Ramos (cell line): ENCODE results near the gene NCKAP5.

Experiments used
- in situ Hi-C: fragments of 300-500 bp; cut with MboI; formaldehyde crosslinking; loops from one replicate; pipeline ENCODE4 v1.14.3; 2022; ENCODE audit warnings: low sequenced_read_pairs; ENCODE audit not compliant: unreplicated experiment

Gene NCKAP5

GRCh38 chr2:133568172-133568571, at the start of gene NCKAP5:
TSS of gene NCKAP5 (minus strand) at chr2:133568463. CDS start at chr2:133517526, 50,937 bp downstream.
- in situ Hi-C loops: no loop called here

DNA sequence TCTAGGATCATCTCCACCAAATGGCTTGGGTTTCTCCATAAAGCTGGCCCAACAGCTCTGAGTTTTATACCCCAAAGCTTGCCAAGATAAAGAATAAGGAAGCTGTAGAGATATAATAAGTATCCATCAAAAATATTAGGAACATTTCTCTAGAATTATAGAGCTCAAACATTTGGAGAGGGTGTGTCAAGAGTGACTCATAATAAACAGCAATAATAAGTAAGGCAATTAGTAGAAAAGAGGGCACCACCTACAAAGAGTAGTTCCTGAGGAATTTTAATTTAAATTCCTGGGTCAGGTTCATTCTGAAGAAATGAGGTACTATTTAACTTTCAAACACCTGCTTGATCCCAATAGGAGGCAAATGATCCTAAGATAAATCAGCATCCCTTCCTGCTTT, 41.4 kb upstream of the NCKAP5 start:
- in situ Hi-C loops: no loop called here

GRCh38 chr2:133608291-133608690, 40.0 kb upstream of the NCKAP5 start:
- in situ Hi-C loops: no loop called here

GRCh38 chr2:133607679-133608078, 39.4 kb upstream of the NCKAP5 start:
- in situ Hi-C loops: no loop called here

DNA sequence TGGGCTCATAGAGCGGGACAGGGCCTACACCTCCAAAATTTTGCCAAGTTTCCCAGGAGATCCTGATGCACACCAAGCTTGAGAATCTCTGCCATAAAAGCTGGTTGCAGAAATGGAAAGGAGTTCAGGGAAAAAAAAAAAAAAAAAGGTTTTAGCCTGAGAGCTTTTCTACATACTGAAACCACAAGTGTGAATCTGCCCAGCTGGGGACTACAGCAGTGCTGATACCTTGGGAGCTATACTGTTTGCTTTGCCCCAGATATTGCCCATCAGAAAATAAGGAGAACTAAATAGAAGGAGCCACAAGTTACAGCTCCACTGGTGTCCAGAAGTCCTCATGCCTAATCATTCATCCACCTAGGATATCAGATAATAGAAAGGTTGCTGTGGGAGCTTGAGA, 38.4 kb upstream of the NCKAP5 start:
- in situ Hi-C loops: no loop called here

DNA sequence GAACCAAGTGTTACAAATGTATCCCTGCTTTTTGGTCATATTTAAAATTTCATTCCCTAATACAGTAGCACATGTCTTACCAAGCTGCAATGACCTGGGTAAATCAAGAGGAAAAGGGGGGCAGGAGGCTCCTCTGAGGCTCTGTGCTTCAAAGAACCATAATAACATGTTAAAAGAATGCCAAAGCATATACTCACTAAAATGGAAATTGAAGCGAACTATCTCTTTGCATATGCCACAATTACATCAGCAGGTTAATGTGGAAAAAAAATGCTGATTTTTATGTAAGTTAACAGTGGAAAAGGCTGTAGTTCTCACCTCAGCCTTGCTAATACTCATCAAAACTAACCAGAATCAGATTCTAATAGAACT, 37.5 kb upstream of the NCKAP5 start:
- in situ Hi-C loops: no loop called here

DNA sequence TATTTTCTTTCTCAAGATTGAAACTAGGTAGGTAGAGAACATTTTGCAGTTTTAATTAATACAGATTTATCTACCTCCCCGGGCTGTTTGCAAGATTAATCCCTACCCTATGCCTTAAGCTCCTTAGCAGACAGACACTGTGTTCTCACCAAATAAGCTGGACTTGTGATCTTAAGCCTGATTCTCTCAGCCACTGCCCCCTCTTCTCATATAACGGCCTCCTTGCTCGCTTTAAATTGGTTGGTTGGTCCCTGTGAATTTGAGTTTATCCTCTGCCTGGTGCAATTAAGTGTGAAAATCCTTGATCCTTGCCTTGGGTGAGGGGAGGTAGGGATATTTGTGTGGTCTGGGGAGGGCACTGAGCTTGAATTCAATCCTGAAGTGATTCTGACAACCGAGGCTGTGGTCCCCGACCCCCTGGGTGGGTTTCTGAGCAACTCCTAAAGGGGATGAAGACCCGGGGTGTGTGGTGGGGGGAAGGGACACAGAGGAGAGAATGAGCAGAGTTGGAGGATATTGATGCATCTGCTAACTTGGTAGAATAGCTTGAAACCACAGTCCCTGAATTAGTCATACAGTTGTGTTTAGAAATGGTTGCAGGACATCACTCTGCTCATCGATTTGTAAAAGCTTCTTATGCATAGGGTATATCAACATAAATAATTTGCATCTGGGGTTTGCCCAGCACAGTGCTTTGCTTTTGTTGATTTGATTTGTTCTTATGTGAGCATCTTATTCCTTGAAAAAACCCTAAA, 36.9 kb upstream of the NCKAP5 start:
- in situ Hi-C loops: no loop called here

DNA sequence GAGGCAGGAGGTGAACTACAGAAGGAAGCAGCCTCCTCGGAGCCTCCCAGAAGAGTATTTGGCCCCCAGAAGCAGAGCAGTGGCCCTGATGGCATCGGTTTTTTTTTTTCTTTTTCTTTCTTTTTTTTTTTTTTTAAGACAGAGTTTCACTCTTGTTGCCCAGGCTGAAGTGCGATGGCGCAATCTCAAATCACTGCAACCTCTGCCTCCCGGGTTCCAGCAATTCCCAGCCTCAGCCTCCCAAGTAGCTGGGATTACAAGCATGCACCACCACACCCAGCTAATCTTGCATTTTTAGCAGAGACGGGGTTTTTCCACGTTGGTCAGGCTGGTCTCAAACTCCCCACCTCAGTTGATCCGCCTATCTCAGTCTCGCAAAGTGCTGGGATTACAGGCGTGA, 34.8 kb upstream of the NCKAP5 start:
- in situ Hi-C loops: no loop called here

DNA sequence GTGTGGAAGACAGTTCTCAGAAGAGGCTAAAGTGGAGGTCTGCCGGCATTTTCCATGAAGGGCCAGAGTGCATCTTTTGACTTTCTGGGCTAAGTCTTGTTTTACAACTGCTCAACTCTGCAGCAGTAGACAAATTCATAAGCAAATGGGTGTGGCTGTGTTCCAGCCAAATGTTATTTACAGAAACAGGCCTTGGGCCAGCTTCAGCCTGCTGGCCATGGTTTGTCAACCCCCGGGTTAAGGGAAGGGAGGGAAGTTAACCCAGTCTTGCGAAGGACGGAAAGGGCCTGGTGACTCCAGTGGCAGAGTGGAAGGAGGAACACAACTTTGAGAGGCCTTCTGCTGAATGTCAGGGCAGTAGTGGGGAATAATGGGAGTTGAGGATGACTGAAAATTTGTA, 34.3 kb upstream of the NCKAP5 start:
- in situ Hi-C loops: no loop called here

GRCh38 chr2:133600266-133600928, 32.1 kb upstream of the NCKAP5 start:
- in situ Hi-C loops: no loop called here

GRCh38 chr2:133599811-133600210, 31.5 kb upstream of the NCKAP5 start:
- in situ Hi-C loops: no loop called here

DNA sequence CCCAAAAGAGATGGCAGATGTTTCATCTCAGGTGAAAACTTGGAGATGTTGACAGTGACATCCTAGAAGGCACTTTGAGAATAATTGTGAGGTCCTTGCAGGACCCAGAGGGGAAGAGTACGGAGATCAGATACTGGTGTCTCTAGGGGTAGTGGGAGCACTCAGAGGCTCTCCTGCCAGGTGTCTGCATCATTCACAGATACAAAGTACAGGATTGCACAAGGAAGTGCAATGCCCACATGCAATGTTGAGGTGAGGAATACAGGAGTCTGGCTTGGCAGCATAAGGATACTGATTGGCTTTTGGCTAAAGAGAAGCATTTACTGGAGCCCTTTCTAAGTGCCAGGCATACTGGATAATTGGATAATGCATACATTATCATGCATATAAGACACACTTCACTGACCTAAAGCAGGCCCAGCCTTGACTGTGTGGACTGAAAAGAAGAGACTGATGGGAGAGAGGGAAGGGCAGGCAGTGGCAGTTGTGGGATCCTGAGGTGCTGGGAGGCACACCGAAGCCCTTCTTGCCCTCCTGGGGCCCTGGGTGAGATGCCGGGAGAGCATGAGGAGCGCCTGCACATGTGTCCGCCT, 31.0 kb upstream of the NCKAP5 start:
- in situ Hi-C loops: no loop called here

- in situ Hi-C loops: no loop called here
Observed at GRCh38 chr2:133598769-133599168, 30.5 kb upstream of the NCKAP5 start.

GRCh38 chr2:133596701-133597393, 28.6 kb upstream of the NCKAP5 start:
- in situ Hi-C loops: no loop called here

DNA sequence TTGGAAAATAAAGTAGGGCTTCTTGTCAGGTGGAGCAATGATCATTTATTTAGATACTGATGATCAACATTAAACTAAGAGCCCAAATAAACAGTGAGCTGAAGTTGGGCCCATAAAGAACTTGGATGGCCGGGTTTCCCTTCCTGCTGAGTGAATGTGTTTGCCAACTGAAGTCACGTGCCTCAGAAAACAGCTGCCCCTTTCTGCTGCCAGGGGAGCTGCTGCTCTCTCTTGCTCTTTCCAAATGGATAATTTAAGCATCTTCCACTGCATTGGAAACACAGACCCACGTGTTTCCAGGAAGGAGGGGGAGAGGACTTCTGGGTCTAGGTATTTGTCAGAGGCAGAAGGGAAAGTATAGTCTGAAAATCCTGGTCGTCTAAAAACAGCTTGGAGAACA, 22.9 kb upstream of the NCKAP5 start:
- in situ Hi-C loops: no loop called here

GRCh38 chr2:133589456-133589855, 21.2 kb upstream of the NCKAP5 start:
- in situ Hi-C loops: no loop called here

DNA sequence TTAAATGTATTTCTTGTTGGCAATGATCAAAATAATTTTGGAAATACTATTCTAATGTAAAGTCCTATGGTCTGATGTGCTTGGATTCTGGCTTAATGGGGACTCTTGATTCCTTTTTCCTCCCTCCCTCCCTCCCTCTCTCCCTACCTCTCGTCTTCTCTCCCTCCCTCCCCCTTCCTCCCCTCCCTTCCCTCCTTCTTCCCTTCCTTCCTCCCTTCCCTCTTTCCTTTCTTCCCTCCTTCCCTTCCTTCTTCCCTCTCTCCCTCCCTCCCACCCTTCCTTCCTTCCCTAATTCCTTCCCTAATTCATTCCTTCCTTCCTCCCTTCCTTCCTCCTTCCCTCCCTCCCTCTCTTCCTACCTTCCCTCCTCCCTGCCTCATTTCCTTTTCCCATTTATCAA, 19.9 kb upstream of the NCKAP5 start:
- in situ Hi-C loops: no loop called here

GRCh38 chr2:133586978-133587377, 18.7 kb upstream of the NCKAP5 start:
- in situ Hi-C loops: no loop called here

- in situ Hi-C loops: no loop called here
Observed at GRCh38 chr2:133581010-133581760, 12.9 kb upstream of the NCKAP5 start.

DNA sequence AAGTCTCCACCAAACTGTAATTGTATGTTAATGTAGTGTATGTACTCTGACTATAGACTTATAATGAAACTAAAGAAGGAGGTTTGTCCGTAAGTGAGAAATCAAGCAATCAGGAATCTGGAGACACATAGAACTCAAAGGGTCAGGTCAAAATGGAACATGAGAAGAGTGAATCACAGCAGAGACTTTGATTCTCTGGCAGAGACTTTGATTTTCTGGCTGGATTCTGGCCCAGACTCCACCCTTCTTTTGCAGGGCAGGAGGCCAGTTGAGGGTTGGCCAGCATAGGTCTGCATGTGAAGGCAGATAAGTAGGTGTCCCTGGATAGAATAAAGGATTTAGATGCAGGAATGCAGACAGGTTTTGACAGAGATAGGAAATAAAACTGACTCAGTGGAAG, 11.0 kb upstream of the NCKAP5 start:
- in situ Hi-C loops: no loop called here
